GM23248 (cell line): Measurements from ENCODE around the gene ANAPC15.

ENCODE experiments used
- EZH2 ChIP-seq: fragments of 200-600 bp; sonication (generic); IDR thresholded peaks from 2 replicates; pipeline ENCODE4 v1.6.1; 2018; ENCODE audit warnings: antibody characterized with exemption, mild to moderate bottlenecking; ENCODE audit not compliant: insufficient read depth, poor library complexity, severe bottlenecking
- EZH2phosphoT487 ChIP-seq: fragments of 200-600 bp; sonication (generic); IDR thresholded peaks from 2 replicates; pipeline ENCODE4 v1.6.1; 2018; ENCODE audit warnings: antibody characterized with exemption, moderate library complexity, mild to moderate bottlenecking, low read depth; ENCODE audit not compliant: insufficient read depth

DNA sequence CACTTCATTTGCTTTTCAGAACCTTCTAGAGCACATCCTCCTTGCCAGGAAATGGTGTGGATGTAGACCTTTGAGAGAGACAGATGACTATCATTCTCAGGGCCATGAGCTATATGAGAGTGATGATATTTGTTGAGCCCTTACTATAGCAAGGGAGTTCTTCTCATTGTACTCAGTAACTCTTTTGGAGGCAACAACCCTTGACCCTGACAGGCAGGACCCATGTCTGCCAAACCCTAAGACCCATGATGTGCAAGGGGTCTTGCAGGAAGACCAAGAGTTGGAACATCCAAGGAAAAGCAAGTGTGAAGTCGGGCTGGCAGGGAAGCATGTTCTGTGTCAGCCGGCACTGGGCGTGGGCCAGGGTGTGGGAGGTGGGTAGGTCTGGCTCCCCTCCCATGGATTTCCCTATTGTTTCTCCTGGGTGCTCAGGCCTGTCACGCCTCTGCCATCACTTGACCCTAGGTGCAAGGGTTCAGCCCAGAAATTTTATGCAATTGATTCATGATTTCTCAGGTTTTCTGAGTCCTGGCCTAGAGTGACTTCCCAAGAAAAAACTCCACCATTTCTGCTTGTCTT lies 24.3 kb upstream of the ANAPC15 start:
- no peak for TF ChIP-seq EZH2
- no peak for TF ChIP-seq EZH2phosphoT487
